HG02642 (cell line): ENCODE results near the gene POLR1H.
"Not testable (repeated sequence)": the region's sequence is repeated elsewhere in the genome, so short reads cannot be mapped to it uniquely, and the experiment has no call there.

ENCODE experiments used
- ATAC-seq: cut with Tn5 transposase; IDR thresholded peaks from one replicate; pipeline ENCODE4 v1.9.1; 2021; ENCODE audit warnings: mild to moderate bottlenecking; ENCODE audit not compliant: unreplicated experiment, poor library complexity

Gene POLR1H

GRCh38 chr6:30061092-30061857, at the start of gene POLR1H:
Gene POLR1H, plus strand, starts transcription at chr6:30061265. Its CDS starts 260 bp downstream, at chr6:30061525.
- peak; percentile 92 for ATAC-seq

GRCh38 chr6:30013291-30013922, 47.7 kb upstream of the POLR1H start:
- ATAC-seq: no peak

GRCh38 chr6:30019819-30020218, 41.2 kb upstream of the POLR1H start:
- no peak for ATAC-seq

GRCh38 chr6:30020626-30021025, 40.4 kb upstream of the POLR1H start:
- ATAC-seq: no peak

GRCh38 chr6:30022189-30022588, 38.9 kb upstream of the POLR1H start:
- no peak for ATAC-seq

- ATAC-seq: not testable (repeated sequence)
Measured at GRCh38 chr6:30022712-30023111, 38.4 kb upstream of the POLR1H start.

GRCh38 chr6:30025186-30025585, 35.9 kb upstream of the POLR1H start:
- ATAC-seq: no peak

GRCh38 chr6:30029588-30029987, 31.5 kb upstream of the POLR1H start:
- no peak for ATAC-seq

- no peak for ATAC-seq
Measured at GRCh38 chr6:30031381-30031780, 29.7 kb upstream of the POLR1H start.

GRCh38 chr6:30033440-30033839, 27.6 kb upstream of the POLR1H start:
- not testable (repeated sequence) for ATAC-seq

GRCh38 chr6:30035784-30036183, 25.3 kb upstream of the POLR1H start:
- no peak for ATAC-seq

GRCh38 chr6:30037182-30037788, 23.8 kb upstream of the POLR1H start:
- ATAC-seq: no peak

- no peak for ATAC-seq
Measured at GRCh38 chr6:30041221-30041620, 19.8 kb upstream of the POLR1H start.

GRCh38 chr6:30041821-30042220, 19.2 kb upstream of the POLR1H start:
- ATAC-seq: no peak

GRCh38 chr6:30042476-30042875, 18.6 kb upstream of the POLR1H start:
- no peak for ATAC-seq

- no peak for ATAC-seq
Measured at GRCh38 chr6:30042914-30043313, 18.2 kb upstream of the POLR1H start.

- no peak for ATAC-seq
Measured at GRCh38 chr6:30043744-30044143, 17.3 kb upstream of the POLR1H start.

- ATAC-seq: no peak
Measured at GRCh38 chr6:30044630-30045029, 16.4 kb upstream of the POLR1H start.

- no peak for ATAC-seq
Measured at GRCh38 chr6:30047220-30047619, 13.8 kb upstream of the POLR1H start.

- no peak for ATAC-seq
Measured at GRCh38 chr6:30053682-30054081, 7.4 kb upstream of the POLR1H start.

- no peak for ATAC-seq
Measured at GRCh38 chr6:30055513-30055912, 5.6 kb upstream of the POLR1H start.
